Upper lobe of left lung (tissue), 4 donors: ENCODE results near the gene PXN.

Source experiments
- EP300 ChIP-seq, 4 donors: sonication (generic); formaldehyde crosslinking; IDR thresholded peaks; one replicate each; pipeline ENCODE4 v1.5.1; 2017; ENCODE audit warnings: antibody characterized with exemption in 4 of 4, control low read depth in 2 of 4
- POLR2A ChIP-seq, 4 donors: fragments of 450-650 bp; IDR thresholded peaks; one replicate each; pipeline ENCODE4 v1.5.1; 2016 to 2017; ENCODE audit warnings: antibody characterized with exemption in 4 of 4, mild to moderate bottlenecking in 2 of 4
- TF ChIP-seq, protein P1 (sequence below), 6 experiments: fragments of 450-650 bp in 4 of 6; fragments of 200-600 bp in 2 of 6; sonication (generic) in 2 of 6; IDR thresholded peaks; one replicate each; pipeline ENCODE4 v1.5.1; 2016 to 2019; ENCODE audit warnings: antibody characterized with exemption in 6 of 6

DNA sequence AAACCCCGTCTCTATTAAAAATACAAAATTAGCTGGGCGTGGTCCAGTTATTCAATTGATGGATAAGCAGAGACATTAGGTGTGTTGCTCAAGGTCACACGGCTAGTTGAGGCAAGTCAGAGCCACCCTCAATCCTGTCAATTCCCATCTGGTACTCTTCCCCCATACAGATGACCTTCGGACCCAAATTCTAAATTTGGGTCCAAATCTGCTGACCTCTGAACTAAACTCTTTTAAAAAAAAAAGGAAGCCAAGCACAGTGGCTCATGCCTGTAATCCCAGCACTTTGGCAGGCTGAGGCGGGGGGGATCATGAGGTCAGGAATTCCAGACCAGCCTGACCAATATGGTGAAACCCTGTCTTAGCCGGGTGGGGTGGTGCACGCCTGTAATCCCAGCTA lies 94.9 kb downstream of the PXN start:
- TF ChIP-seq, protein P1, sequence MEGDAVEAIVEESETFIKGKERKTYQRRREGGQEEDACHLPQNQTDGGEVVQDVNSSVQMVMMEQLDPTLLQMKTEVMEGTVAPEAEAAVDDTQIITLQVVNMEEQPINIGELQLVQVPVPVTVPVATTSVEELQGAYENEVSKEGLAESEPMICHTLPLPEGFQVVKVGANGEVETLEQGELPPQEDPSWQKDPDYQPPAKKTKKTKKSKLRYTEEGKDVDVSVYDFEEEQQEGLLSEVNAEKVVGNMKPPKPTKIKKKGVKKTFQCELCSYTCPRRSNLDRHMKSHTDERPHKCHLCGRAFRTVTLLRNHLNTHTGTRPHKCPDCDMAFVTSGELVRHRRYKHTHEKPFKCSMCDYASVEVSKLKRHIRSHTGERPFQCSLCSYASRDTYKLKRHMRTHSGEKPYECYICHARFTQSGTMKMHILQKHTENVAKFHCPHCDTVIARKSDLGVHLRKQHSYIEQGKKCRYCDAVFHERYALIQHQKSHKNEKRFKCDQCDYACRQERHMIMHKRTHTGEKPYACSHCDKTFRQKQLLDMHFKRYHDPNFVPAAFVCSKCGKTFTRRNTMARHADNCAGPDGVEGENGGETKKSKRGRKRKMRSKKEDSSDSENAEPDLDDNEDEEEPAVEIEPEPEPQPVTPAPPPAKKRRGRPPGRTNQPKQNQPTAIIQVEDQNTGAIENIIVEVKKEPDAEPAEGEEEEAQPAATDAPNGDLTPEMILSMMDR (IDR thresholded peaks at IDR 0.05) = no peak
- no peak for TF ChIP-seq EP300 (IDR thresholded peaks at IDR 0.05)
- TF ChIP-seq POLR2A (IDR thresholded peaks at IDR 0.05) = no peak
